ENCODE data around the gene USP19. TPM values are rescaled to one million over a fixed set of nuclear protein-coding genes. Genes with fewer than 3 reads are reported as not detected.
A peak's percentile ranks its signal among the peaks of the same experiment; 100 is the strongest.

USP19 gene
- total RNA-seq, 1 experiment from 2014 or later, result 44.3 TPM

DNA sequence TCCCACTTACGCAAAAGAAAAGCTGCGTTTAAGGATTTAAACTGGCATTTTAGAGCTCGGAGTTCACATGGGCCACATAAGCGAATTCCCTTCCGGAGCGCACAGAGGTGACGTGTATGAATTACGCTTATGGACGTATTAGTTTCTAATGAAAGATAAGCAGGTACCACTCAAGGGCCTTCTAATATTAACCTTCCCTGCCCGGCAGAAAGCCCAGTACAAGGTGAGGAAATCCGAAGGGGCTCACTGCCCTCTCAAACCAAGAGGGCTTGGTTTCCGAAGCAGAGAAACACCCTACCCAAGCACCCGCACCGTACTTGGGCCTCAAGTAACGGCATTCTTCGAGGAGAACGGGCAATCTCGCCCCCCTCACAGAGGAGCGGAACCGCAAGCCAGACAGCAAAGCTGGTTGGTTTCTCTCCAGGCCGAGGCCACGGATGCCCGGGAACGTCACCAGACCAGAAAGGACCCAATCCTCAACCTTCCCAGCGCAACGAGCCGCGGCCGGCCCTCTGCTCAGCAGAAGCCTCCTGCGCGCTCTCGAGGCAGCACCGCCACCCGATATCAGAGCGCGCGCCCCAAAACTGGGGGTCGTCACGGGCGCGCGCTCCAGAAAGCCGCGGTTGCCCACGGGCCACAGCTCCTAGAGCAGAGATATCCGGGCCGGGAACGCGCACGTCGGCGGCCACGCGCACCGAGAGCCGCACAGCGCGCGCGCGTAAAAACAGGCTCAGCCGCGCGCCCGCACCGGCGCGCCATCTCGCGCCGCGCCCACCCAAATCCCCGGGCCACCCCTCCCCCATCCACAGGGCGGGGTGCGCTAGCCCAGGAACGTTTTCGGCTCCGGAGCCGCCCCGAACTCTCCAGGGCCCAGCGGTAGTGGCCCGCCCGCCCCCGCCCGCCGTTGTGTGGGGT lies 27.4 kb downstream of the USP19 start:
- Mint-ChIP-seq H3K9me3 (ENCODE audit: low read depth, unreplicated experiment) (no peaks in the 10 kb centered on the region), H3K27me3 (ENCODE audit: unreplicated experiment) (no peaks in the 10 kb centered on the region), H3K4me1 (ENCODE audit: low read depth, unreplicated experiment) (no peaks in the 10 kb centered on the region), H3K36me3 (ENCODE audit: insufficient read depth, unreplicated experiment) (peaks cover 60% of the 10 kb centered on the region), H3K4me3 (ENCODE audit: low read depth, unreplicated experiment) (peak overlapping the region; percentile 95), H3K27ac (ENCODE audit: unreplicated experiment) (peak overlapping the region; percentile 99)
- CTCF ChIA-PET, result interaction anchor here (0.6 to 2.0 kb wide), 13 partner anchors 11 to 356 kb away, joined by 3 to 12 read pairs (median 5); partner anchors contain the start of genes KLHDC8B, LAMB2, NDUFAF3 and QARS1
- BruUV-seq (replicated peaks), result TSS peak; percentile 80
- intact Hi-C loops (cut with micrococcal nuclease; ENCODE audit: unreplicated experiment), result no loop called here
- TF ChIP-seq, protein P1, sequence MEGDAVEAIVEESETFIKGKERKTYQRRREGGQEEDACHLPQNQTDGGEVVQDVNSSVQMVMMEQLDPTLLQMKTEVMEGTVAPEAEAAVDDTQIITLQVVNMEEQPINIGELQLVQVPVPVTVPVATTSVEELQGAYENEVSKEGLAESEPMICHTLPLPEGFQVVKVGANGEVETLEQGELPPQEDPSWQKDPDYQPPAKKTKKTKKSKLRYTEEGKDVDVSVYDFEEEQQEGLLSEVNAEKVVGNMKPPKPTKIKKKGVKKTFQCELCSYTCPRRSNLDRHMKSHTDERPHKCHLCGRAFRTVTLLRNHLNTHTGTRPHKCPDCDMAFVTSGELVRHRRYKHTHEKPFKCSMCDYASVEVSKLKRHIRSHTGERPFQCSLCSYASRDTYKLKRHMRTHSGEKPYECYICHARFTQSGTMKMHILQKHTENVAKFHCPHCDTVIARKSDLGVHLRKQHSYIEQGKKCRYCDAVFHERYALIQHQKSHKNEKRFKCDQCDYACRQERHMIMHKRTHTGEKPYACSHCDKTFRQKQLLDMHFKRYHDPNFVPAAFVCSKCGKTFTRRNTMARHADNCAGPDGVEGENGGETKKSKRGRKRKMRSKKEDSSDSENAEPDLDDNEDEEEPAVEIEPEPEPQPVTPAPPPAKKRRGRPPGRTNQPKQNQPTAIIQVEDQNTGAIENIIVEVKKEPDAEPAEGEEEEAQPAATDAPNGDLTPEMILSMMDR (IDR thresholded peaks at IDR 0.05; ENCODE audit: unreplicated experiment), result no peak
- DNase-seq, result peak; percentile 80

DNA sequence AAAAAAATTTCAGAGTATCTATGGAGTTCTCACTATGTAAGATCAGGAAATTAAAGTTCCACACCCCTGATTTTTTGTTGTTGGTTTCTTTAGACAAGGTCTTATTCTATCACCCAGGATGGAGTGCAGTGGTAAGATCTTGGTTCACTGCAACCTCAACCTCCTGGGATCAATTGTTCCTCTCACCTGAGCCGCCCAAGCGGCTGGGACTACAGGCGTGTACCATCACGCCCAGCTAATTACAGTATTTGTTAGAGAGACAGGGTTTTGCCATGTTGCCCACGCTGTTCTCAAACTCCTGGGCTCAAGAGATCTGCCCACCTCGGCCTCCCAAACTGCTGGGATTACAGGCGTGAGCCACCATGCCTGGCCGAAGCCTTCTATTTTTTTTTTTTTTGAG lies 39.2 kb downstream of the USP19 start:
- CTCF ChIA-PET, result interaction anchor here (0.7 kb wide), 2 partner anchors 15 to 118 kb away, joined by 3 to 11 read pairs; no protein-coding TSS in a partner anchor
- TF ChIP-seq, protein P1 (IDR thresholded peaks at IDR 0.05; ENCODE audit: unreplicated experiment), result no peak
- peaks cover 17% of the 10 kb centered on the region for H3K36me3 Mint-ChIP-seq (ENCODE audit: insufficient read depth, unreplicated experiment)
- H3K9me3 Mint-ChIP-seq (ENCODE audit: low read depth, unreplicated experiment), result no peaks in the 10 kb centered on the region
- no peak overlapping the region for H3K27ac Mint-ChIP-seq (ENCODE audit: unreplicated experiment)
- no peaks in the 10 kb centered on the region for H3K4me1 Mint-ChIP-seq (ENCODE audit: low read depth, unreplicated experiment)
- intact Hi-C loops (cut with micrococcal nuclease; ENCODE audit: unreplicated experiment), result no loop called here
- BruUV-seq (replicated peaks), result no TSS peak
- H3K4me3 Mint-ChIP-seq (ENCODE audit: low read depth, unreplicated experiment), result no peak overlapping the region
- no peaks in the 10 kb centered on the region for H3K27me3 Mint-ChIP-seq (ENCODE audit: unreplicated experiment)
- no peak for DNase-seq

DNA sequence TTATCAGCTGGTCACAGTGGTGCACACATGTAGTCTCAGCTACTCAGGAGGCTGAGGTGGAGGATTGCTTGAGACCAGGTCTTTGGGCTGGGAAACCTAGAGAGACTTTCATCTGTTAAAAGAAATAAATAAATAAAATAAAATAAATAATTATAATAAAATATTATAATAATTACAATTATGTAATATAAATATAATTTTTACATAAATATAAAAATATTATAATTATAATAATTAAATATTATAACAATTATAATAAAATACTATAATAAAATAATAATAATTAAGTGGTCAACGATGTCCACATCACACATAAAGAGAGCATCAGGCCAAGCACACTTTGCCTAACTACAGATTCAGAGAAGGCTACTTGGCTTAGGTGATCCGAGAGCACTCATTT lies 41.4 kb downstream of the USP19 start:
- intact Hi-C loops (cut with micrococcal nuclease; ENCODE audit: unreplicated experiment), result no loop called here

DNA sequence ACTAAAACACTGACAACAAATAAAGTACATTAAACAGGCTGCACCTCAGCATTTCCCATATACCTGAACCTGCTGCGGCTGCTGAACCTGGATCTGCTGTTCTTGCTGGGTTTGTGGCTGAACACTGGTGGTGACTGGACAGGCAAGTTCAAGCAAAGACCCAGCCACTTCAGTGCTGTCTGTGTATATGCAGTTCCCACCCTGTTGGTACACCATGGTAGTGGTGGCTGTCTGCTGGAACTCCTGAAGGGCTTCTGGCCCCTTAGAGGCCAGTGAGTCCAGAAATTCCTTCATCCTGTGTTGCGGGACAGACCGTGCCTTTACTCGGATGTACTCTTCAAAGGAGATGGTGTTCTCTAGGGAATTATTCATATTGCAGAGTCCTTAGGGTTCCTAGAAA lies 44.0 kb downstream of the USP19 start:
- intact Hi-C loops (cut with micrococcal nuclease; ENCODE audit: unreplicated experiment), result no loop called here
- H3K9me3 Mint-ChIP-seq (ENCODE audit: low read depth, unreplicated experiment), result no peaks in the 10 kb centered on the region
- no peaks in the 10 kb centered on the region for H3K27me3 Mint-ChIP-seq (ENCODE audit: unreplicated experiment)
- BruUV-seq (replicated peaks), result no TSS peak
- H3K27ac Mint-ChIP-seq (ENCODE audit: unreplicated experiment), result no peak overlapping the region
- CTCF ChIA-PET, result no interaction called here
- DNase-seq, result no peak
- H3K36me3 Mint-ChIP-seq (ENCODE audit: insufficient read depth, unreplicated experiment), result peaks cover 29% of the 10 kb centered on the region
- no peak overlapping the region for H3K4me3 Mint-ChIP-seq (ENCODE audit: low read depth, unreplicated experiment)
- H3K4me1 Mint-ChIP-seq (ENCODE audit: low read depth, unreplicated experiment), result no peaks in the 10 kb centered on the region
- TF ChIP-seq, protein P1 (IDR thresholded peaks at IDR 0.05; ENCODE audit: unreplicated experiment), result no peak

More for the DNA sequence above, 41.4 kb downstream of the USP19 start:
- Mint-ChIP-seq H3K4me3 (ENCODE audit: low read depth, unreplicated experiment) (no peak overlapping the region), H3K27me3 (ENCODE audit: unreplicated experiment) (no peaks in the 10 kb centered on the region), H3K9me3 (ENCODE audit: low read depth, unreplicated experiment) (no peaks in the 10 kb centered on the region), H3K4me1 (ENCODE audit: low read depth, unreplicated experiment) (no peaks in the 10 kb centered on the region), H3K36me3 (ENCODE audit: insufficient read depth, unreplicated experiment) (peaks cover 21% of the 10 kb centered on the region), H3K27ac (ENCODE audit: unreplicated experiment) (no peak overlapping the region)
- DNase-seq, result no peak
- TF ChIP-seq, protein P1 (IDR thresholded peaks at IDR 0.05; ENCODE audit: unreplicated experiment), result no peak
- CTCF ChIA-PET, result no interaction called here
- no TSS peak for BruUV-seq (replicated peaks)
